ENCODE results near the gene LMCD1. TPM values are rescaled to one million over a fixed set of nuclear protein-coding genes. Genes with fewer than 3 reads are reported as not detected.

LMCD1 gene
- total RNA-seq, 1 donor from 2014 or later: 1.3 TPM

- H3K4me3 Mint-ChIP-seq (ENCODE audit: unreplicated experiment): no peak overlapping the region
- no peak for DNase-seq
- TF ChIP-seq CTCF (IDR thresholded peaks at IDR 0.05; ENCODE audit: partially characterized antibody, unreplicated experiment): no peak
- no peaks in the 10 kb centered on the region for H3K9me3 Mint-ChIP-seq (ENCODE audit: unreplicated experiment)
- H3K36me3 Mint-ChIP-seq (ENCODE audit: unreplicated experiment): no peaks in the 10 kb centered on the region
- H3K27ac Mint-ChIP-seq (ENCODE audit: unreplicated experiment): no peak overlapping the region
- no peaks in the 10 kb centered on the region for H3K27me3 Mint-ChIP-seq (ENCODE audit: unreplicated experiment)
- H3K4me1 Mint-ChIP-seq (ENCODE audit: low read depth, unreplicated experiment): no peaks in the 10 kb centered on the region
Measured at GRCh38 chr3:8571256-8571655, 69.6 kb downstream of the LMCD1 start.

- H3K4me3 Mint-ChIP-seq (ENCODE audit: unreplicated experiment): no peak overlapping the region
- no peak for DNase-seq
- H3K27me3 Mint-ChIP-seq (ENCODE audit: unreplicated experiment): no peaks in the 10 kb centered on the region
- no peaks in the 10 kb centered on the region for H3K9me3 Mint-ChIP-seq (ENCODE audit: unreplicated experiment)
- no peak overlapping the region for H3K27ac Mint-ChIP-seq (ENCODE audit: unreplicated experiment)
- no peaks in the 10 kb centered on the region for H3K4me1 Mint-ChIP-seq (ENCODE audit: low read depth, unreplicated experiment)
- no peaks in the 10 kb centered on the region for H3K36me3 Mint-ChIP-seq (ENCODE audit: unreplicated experiment)
- TF ChIP-seq CTCF (IDR thresholded peaks at IDR 0.05; ENCODE audit: partially characterized antibody, unreplicated experiment): no peak
Measured at GRCh38 chr3:8573342-8573926, 71.8 kb downstream of the LMCD1 start.

GRCh38 chr3:8574040-8574669 lies 72.5 kb downstream of the LMCD1 start:
- Mint-ChIP-seq H3K4me1 (ENCODE audit: low read depth, unreplicated experiment) (no peaks in the 10 kb centered on the region), H3K27me3 (ENCODE audit: unreplicated experiment) (no peaks in the 10 kb centered on the region), H3K36me3 (ENCODE audit: unreplicated experiment) (no peaks in the 10 kb centered on the region), H3K9me3 (ENCODE audit: unreplicated experiment) (no peaks in the 10 kb centered on the region), H3K27ac (ENCODE audit: unreplicated experiment) (no peak overlapping the region), H3K4me3 (ENCODE audit: unreplicated experiment) (no peak overlapping the region)
- DNase-seq: no peak
- no peak for TF ChIP-seq CTCF (IDR thresholded peaks at IDR 0.05; ENCODE audit: partially characterized antibody, unreplicated experiment)

GRCh38 chr3:8574670-8575322 lies 73.2 kb downstream of the LMCD1 start:
- no peak for DNase-seq
- H3K27me3 Mint-ChIP-seq (ENCODE audit: unreplicated experiment): no peaks in the 10 kb centered on the region
- no peak overlapping the region for H3K4me3 Mint-ChIP-seq (ENCODE audit: unreplicated experiment)
- no peaks in the 10 kb centered on the region for H3K36me3 Mint-ChIP-seq (ENCODE audit: unreplicated experiment)
- H3K4me1 Mint-ChIP-seq (ENCODE audit: low read depth, unreplicated experiment): no peaks in the 10 kb centered on the region
- no peak for TF ChIP-seq CTCF (IDR thresholded peaks at IDR 0.05; ENCODE audit: partially characterized antibody, unreplicated experiment)
- H3K9me3 Mint-ChIP-seq (ENCODE audit: unreplicated experiment): no peaks in the 10 kb centered on the region
- H3K27ac Mint-ChIP-seq (ENCODE audit: unreplicated experiment): no peak overlapping the region
